Natural killer cell treated with Interleukin-12 subunit alpha and Interleukin-12 subunit beta and Interleukin-15 and Interleukin-18, amount 100 ng/mL, for 72 hours (primary cell): Measurements from ENCODE around the gene MORN3. TPM values are rescaled to one million over a fixed set of nuclear protein-coding genes. Genes with fewer than 3 reads are reported as not detected.
"Not testable (repeated sequence)": the region's sequence is repeated elsewhere in the genome, so short reads cannot be mapped to it uniquely, and the experiment has no call there.

Experiments
- ATAC-seq, 2 donors: fragments of 150-1000 bp; cut with Tn5 transposase in 1 of 2; sonication (Bioruptor Pico), chemical (Tn5 transposase) in 1 of 2; 2 replicates each; pipeline ENCODE4 v1.10.0; 2021
- DNase-seq: peaks from one replicate; pipeline ENCODE4 v3.0.0; 2022; ENCODE audit warnings: low spot score
- H3K27ac Mint-ChIP-seq, 2 donors: 1 replicate in 1 of 2; 2 replicates in 1 of 2; pipeline ENCODE4 v1.8.0; 2022; ENCODE audit warnings: mixed read lengths in 2 of 2, mild to moderate bottlenecking in 1 of 2, moderate library complexity in 1 of 2
- H3K27me3 Mint-ChIP-seq, 2 donors: 1 replicate in 1 of 2; 2 replicates in 1 of 2; pipeline ENCODE4 v1.8.0; 2022; ENCODE audit warnings: mixed read lengths in 2 of 2
- H3K36me3 Mint-ChIP-seq: one replicate; pipeline ENCODE4 v1.8.0; 2022; ENCODE audit warnings: mixed read lengths
- H3K4me1 Mint-ChIP-seq, 2 donors: 1 replicate in 1 of 2; 2 replicates in 1 of 2; pipeline ENCODE4 v1.8.0; 2022; ENCODE audit warnings: low read depth in 2 of 2, mixed read lengths in 2 of 2, mild to moderate bottlenecking in 1 of 2
- H3K4me3 Mint-ChIP-seq: one replicate; pipeline ENCODE4 v1.8.0; 2022; ENCODE audit warnings: mixed read lengths
- H3K9me3 Mint-ChIP-seq: 2 replicates; pipeline ENCODE4 v1.8.0; 2022; ENCODE audit warnings: mixed read lengths
- total RNA-seq, 2 donors: library from RNA; stranded (reverse); gene quantifications; one replicate each; pipeline ENCODE4 v1.2.3, GENCODE V29; 2022

MORN3 gene
- total RNA-seq, 2 donors from 2014 or later: 0.17 to 0.43 TPM

DNA sequence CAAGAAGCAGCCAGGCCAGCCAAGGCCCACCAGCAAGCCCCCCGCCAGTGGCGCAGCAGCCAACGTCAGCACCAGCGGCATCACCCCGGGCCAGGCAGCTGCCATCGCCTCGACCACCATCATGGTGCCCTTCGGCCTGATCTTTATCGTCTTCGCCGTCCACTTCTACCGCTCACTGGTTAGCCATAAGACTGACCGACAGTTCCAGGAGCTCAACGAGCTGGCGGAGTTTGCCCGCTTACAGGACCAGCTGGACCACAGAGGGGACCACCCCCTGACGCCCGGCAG, 28.2 kb downstream of the MORN3 start:
- H3K27me3 Mint-ChIP-seq: no peaks in the 10 kb centered on the region
- no peak overlapping the region for H3K27ac Mint-ChIP-seq
- no peaks in the 10 kb centered on the region for H3K9me3 Mint-ChIP-seq

DNA sequence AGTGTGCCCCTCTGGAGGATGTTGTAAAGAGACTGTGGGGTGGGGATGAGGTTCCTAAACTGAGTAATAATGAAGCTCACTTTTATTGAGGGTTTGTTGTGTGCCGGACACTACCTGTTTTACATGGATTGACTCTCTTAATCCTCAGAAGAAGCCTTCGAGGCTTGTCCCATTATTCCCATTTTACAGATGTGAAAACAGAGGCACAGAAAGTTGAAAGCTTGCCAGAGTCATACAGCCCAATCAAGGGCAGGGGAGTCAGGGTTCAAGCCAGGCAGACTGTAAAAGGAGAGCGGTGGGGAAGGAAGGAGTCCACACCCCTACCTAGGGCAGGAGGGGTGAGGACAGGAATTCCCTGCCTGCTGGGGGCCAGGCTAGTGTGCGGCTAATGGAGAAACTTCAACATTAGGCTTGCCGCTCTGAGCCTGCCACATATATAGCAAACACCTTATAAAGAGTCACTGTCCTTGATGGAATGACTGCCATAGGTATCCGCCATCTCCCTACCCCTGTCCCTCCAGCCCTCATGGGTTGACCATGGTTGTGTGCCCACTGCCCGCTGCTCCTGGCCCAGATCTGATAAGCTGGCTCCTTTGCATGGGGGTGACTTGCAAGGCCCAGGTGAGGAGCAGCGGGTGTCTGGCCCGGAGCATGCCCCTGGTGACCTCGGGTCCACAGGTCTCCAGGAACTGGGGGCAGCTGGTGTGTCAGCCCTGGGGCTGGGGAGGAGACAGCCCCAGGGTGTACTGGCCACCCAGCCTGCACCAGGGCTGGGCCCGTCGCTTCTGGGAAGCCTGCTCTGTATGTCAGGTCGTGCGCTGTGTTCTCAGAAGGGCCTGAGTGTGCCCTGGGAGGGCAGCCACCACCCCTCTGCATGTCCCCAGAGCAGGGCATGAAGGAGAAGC, 30.9 kb downstream of the MORN3 start:
- H3K27ac Mint-ChIP-seq: peak overlapping the region; percentile 92 to 96
- H3K9me3 Mint-ChIP-seq: no peaks in the 10 kb centered on the region
- DNase-seq (no peak), ATAC-seq (no peak)
- peak overlapping the region; percentile 87 for H3K4me3 Mint-ChIP-seq
- H3K4me1 Mint-ChIP-seq: peaks cover 15 to 24% of the 10 kb centered on the region in 2 donors
- H3K27me3 Mint-ChIP-seq: no peaks in the 10 kb centered on the region
- H3K36me3 Mint-ChIP-seq: no peaks in the 10 kb centered on the region

More for the DNA sequence above, 28.2 kb downstream of the MORN3 start:
- DNase-seq (no peak), ATAC-seq (no peak)
- H3K4me1 Mint-ChIP-seq: peaks cover 15 to 17% of the 10 kb centered on the region in 2 donors
- H3K36me3 Mint-ChIP-seq: no peaks in the 10 kb centered on the region
- H3K4me3 Mint-ChIP-seq: no peak overlapping the region

DNA sequence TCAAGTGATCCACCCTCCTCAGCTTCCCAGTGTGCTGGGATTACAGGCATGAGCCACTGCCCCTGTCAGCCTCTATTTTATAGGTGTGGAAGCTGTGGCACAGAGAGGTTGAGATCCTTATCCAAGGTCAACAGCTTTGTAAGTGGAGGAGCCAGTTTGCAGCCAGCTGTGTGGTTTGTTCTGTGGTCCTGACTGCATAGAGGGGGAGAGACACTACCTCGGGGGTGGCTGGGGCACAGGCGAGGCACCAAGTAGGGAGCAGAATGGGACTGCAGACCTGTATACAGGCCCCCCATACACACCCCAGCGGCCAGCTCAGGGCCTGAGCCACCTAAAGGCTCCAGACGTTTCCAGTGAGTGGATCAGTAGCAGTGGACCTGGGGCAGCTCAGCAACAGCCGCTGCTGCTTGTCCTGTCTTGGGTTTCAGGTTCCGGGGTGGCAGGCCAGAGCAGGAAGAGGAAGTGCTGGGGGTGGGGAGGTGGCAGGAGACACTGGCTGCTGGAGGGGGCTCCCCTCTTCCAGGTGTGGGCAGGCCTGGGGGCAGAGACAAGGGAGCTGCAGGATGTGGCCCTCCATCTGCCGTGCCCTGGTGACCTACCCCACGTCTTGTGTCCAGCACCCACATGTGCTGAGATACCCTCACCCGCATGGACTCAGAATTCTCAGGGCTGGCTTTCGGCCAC, 32.1 kb downstream of the MORN3 start:
- no peaks in the 10 kb centered on the region for H3K9me3 Mint-ChIP-seq
- H3K27me3 Mint-ChIP-seq: no peaks in the 10 kb centered on the region
- ATAC-seq: peak; percentile 90
- H3K4me3 Mint-ChIP-seq: peak overlapping the region; percentile 87
- H3K27ac Mint-ChIP-seq: peak overlapping the region; percentile 92 to 96
- peaks cover 23 to 29% of the 10 kb centered on the region in 2 donors for H3K4me1 Mint-ChIP-seq
- H3K36me3 Mint-ChIP-seq: no peaks in the 10 kb centered on the region
- DNase-seq: peak; percentile 88

DNA sequence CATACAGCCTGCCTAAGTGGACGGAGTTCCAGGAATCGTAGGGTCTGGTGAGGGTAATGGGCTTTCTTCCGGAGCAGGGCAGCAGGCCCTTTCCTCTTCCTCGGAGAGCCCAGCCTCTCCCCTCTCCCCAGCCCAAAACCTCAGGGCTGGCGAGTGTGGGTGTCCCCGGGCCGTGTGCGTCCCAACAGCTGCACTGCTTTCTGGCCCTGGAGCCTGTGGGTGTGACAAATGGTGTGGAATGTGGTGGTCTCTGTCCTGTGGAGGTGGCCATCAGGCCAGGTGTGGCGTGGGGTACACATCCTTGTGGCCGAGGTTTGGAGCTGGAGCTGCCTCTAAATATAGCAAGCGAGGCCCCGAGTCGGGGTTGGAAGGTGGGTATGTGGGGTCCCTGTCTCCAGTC, 34.6 kb downstream of the MORN3 start:
- peaks cover 43 to 48% of the 10 kb centered on the region in 2 donors for H3K4me1 Mint-ChIP-seq
- H3K36me3 Mint-ChIP-seq: no peaks in the 10 kb centered on the region
- H3K27me3 Mint-ChIP-seq: no peaks in the 10 kb centered on the region
- DNase-seq: no peak
- no peaks in the 10 kb centered on the region for H3K9me3 Mint-ChIP-seq
- peak overlapping the region; percentile 25 for H3K4me3 Mint-ChIP-seq
- peak overlapping the region; percentile 71 for H3K27ac Mint-ChIP-seq
- no peak for ATAC-seq

DNA sequence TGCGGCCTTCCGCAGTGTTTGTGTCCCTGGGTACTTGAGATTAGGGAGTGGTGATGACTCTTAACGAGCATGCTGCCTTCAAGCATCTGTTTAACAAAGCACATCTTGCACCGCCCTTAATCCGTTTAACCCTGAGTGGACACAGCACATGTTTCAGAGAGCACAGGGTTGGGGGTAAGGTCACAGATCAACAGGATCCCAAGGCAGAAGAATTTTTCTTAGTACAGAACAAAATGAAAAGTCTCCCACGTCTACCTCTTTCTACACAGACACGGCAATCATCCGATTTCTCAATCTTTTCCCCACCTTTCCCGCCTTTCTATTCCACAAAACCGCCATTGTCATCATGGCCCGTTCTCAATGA, 35.6 kb downstream of the MORN3 start:
- not testable (repeated sequence) for H3K4me3 Mint-ChIP-seq, H3K9me3 Mint-ChIP-seq, H3K36me3 Mint-ChIP-seq, ATAC-seq, H3K27me3 Mint-ChIP-seq, DNase-seq, H3K27ac Mint-ChIP-seq
- H3K4me1 Mint-ChIP-seq: peaks cover 50 to 56% of the 10 kb centered on the region in 2 donors

- DNase-seq (no peak), ATAC-seq (no peak)
- peak overlapping the region; percentile 90 to 96 for H3K27ac Mint-ChIP-seq
- peaks cover 52 to 60% of the 10 kb centered on the region in 2 donors for H3K4me1 Mint-ChIP-seq
- no peaks in the 10 kb centered on the region for H3K9me3 Mint-ChIP-seq
- H3K4me3 Mint-ChIP-seq: peak overlapping the region; percentile 61
- H3K27me3 Mint-ChIP-seq: no peaks in the 10 kb centered on the region
- no peaks in the 10 kb centered on the region for H3K36me3 Mint-ChIP-seq
Measured at GRCh38 chr12:121632069-121632970, 37.1 kb downstream of the MORN3 start.

DNA sequence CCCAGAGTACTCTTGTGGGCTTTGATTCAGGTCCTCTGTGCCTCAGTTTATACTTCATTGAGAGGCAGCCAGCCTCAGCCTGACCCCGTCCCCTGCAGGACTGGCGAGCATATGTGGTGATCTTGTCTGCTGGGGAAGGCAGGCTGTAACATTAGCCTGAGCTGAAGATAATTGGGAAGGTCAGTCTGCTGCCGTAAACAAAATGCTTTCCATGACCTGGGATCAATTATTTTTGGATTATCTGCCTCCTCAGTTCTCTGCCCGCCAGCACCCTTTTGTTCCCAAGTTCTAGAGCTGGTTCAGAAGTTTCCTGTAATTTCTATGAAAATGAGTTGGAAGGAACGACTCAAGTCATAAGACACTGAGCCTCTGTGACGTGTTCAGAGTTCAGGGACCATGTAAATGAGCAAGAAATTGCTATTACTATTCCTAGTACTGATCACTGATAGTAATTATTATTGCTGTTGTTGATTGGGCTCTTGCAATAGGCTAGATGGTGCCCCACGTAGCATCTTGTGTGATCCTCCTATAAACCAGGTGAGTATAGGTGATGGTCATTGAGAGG, 38.6 kb downstream of the MORN3 start:
- Mint-ChIP-seq H3K27ac (peak overlapping the region; percentile 90 to 96), H3K4me1 (peaks cover 51 to 57% of the 10 kb centered on the region in 2 donors), H3K27me3 (no peaks in the 10 kb centered on the region), H3K4me3 (peak overlapping the region; percentile 67), H3K9me3 (no peaks in the 10 kb centered on the region), H3K36me3 (no peaks in the 10 kb centered on the region)
- ATAC-seq: no peak
- no peak for DNase-seq

GRCh38 chr12:121628536-121628935, 40.9 kb downstream of the MORN3 start:
- Mint-ChIP-seq H3K27ac (peak overlapping the region; percentile 90 to 96), H3K27me3 (no peaks in the 10 kb centered on the region), H3K4me3 (peak overlapping the region; percentile 89), H3K36me3 (no peaks in the 10 kb centered on the region), H3K4me1 (peaks cover 53 to 64% of the 10 kb centered on the region in 2 donors), H3K9me3 (no peaks in the 10 kb centered on the region)
- no peak for DNase-seq
- no peak for ATAC-seq

DNA sequence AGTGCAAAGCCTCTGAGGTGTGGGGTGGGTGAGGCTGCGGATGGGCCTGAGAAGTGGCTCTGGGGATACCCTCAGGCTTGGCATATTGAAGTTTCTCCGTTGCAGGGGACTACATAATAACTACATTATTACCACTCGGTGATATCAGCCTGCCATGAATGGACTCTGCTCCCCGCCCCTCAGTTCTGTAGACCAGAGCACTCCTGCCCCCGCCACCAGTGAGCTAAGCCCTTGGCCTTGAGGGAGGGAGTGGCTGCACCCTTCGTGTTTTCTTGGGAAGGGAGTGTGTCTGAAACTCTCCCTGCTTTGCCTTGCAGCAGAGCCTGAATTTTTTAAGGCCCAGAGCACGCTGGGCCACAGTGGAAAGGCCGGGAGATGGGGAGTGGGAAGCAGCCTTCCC, 41.4 kb downstream of the MORN3 start:
- H3K27ac Mint-ChIP-seq: peak overlapping the region; percentile 90 to 96
- DNase-seq (no peak), ATAC-seq (no peak)
- H3K9me3 Mint-ChIP-seq: no peaks in the 10 kb centered on the region
- no peaks in the 10 kb centered on the region for H3K27me3 Mint-ChIP-seq
- H3K4me3 Mint-ChIP-seq: peak overlapping the region; percentile 89
- H3K4me1 Mint-ChIP-seq: peaks cover 55 to 63% of the 10 kb centered on the region in 2 donors
- H3K36me3 Mint-ChIP-seq: no peaks in the 10 kb centered on the region

GRCh38 chr12:121626853-121627640, 42.4 kb downstream of the MORN3 start:
- peak; percentile 65 to 69 for ATAC-seq
- Mint-ChIP-seq H3K36me3 (no peaks in the 10 kb centered on the region), H3K27ac (peak overlapping the region; percentile 90 to 96), H3K9me3 (no peaks in the 10 kb centered on the region), H3K27me3 (no peaks in the 10 kb centered on the region), H3K4me1 (peaks cover 48 to 53% of the 10 kb centered on the region in 2 donors), H3K4me3 (peak overlapping the region; percentile 89)
- DNase-seq: peak; percentile 92

DNA sequence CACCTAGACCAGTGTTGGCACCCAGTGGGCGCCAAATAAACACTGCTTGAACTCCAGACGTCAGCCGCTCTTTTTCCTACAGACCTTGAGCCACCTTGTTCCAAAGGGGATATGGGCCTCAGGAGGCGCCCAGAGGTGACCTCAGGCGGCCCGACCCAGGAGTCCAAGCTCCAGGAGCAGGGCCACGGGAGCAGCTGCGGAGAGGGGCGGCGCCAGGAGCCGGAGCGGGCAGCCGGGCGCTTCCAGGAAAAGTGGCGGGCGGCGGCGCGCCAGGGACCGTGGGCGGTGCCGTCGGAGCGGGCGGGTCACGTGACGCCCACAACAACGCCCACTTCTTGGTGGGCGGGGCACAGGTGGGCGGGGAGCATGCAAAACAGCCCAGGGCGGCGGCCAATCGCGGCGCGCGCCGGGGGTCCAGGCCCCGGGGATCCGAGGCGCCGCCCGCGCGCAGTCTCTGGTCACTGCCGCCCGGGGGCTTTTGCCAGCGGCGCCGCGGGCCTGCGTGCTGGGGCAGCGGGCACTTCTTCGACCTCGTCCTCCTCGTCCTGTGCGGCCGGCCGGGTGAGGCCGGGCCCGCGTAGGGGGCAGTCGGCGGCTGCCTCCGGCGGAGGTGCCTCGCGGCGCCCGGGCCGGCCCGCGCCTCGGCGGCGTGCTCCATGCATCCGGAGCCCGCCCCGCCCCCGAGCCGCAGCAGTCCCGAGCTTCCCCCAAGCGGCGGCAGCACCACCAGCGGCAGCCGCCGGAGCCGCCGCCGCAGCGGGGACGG, 43.2 kb downstream of the MORN3 start, which contains the start of gene ORAI1:
Gene ORAI1 (plus strand): TSS at position 444 of the 766 bp plus-strand sequence.
- Mint-ChIP-seq H3K27me3 (no peaks in the 10 kb centered on the region), H3K4me1 (peaks cover 43 to 45% of the 10 kb centered on the region in 2 donors), H3K27ac (peak within 1 kb of the TSS; percentile 90 to 96), H3K36me3 (no peaks in the 10 kb centered on the region), H3K9me3 (no peaks in the 10 kb centered on the region), H3K4me3 (peak within 1 kb of the TSS; percentile 89)
- ATAC-seq (peak; percentile 90 to 92), DNase-seq (peak; percentile 98)

- Mint-ChIP-seq H3K9me3 (no peaks in the 10 kb centered on the region), H3K4me1 (peaks cover 7 to 11% of the 10 kb centered on the region in 2 donors), H3K36me3 (no peaks in the 10 kb centered on the region), H3K27me3 (no peaks in the 10 kb centered on the region), H3K27ac (no peak overlapping the region), H3K4me3 (no peak overlapping the region)
- no peak for DNase-seq
- ATAC-seq: no peak
Measured at GRCh38 chr12:121620333-121620891, 49.0 kb downstream of the MORN3 start.
